Mesendoderm (in vitro differentiated cells): ENCODE results near the gene MRM1.
"Not testable (repeated sequence)": the region's sequence is repeated elsewhere in the genome, so short reads cannot be mapped to it uniquely, and the experiment has no call there.

ENCODE experiments used
- DNase-seq: peaks from one replicate; pipeline ENCODE4 v3.0.0; 2013
- H2AK5ac ChIP-seq: 2 replicates; pipeline ENCODE4 v1.6.1; 2013; ENCODE audit warnings: low read length, inconsistent platforms
- H2BK120ac ChIP-seq: 2 replicates; pipeline ENCODE4 v1.6.1; 2013; ENCODE audit warnings: low read depth, mild to moderate bottlenecking, low read length, moderate library complexity, mixed read lengths
- H2BK15ac ChIP-seq: replicated peaks from 2 replicates; pipeline ENCODE4 v1.6.1; 2013; ENCODE audit warnings: low read depth, mild to moderate bottlenecking, moderate library complexity
- H2BK5ac ChIP-seq: 2 replicates; pipeline ENCODE4 v1.6.1; 2013; ENCODE audit warnings: low read length, inconsistent platforms
- H3K18ac ChIP-seq: 2 replicates; pipeline ENCODE4 v1.6.1; 2013; ENCODE audit warnings: mild to moderate bottlenecking, low read length, mixed read lengths
- H3K23ac ChIP-seq: one replicate; pipeline ENCODE4 v1.6.1; 2013; ENCODE audit warnings: low read length
- H3K27ac ChIP-seq: 2 replicates; pipeline ENCODE4 v1.5.1; 2013; ENCODE audit warnings: low read depth, mild to moderate bottlenecking, inconsistent platforms, low read length, moderate library complexity
- H3K27me3 ChIP-seq: 2 replicates; pipeline ENCODE4 v1.6.1; 2013; ENCODE audit warnings: low read length, control low read depth, mild to moderate bottlenecking, inconsistent platforms; ENCODE audit not compliant: insufficient read depth, poor library complexity
- H3K36me3 ChIP-seq: 2 replicates; pipeline ENCODE4 v1.6.1; 2013; ENCODE audit warnings: low read length, inconsistent platforms; ENCODE audit not compliant: control insufficient read depth, insufficient read depth
- H3K4ac ChIP-seq: one replicate; pipeline ENCODE4 v1.6.1; 2013; ENCODE audit warnings: low read depth, mild to moderate bottlenecking, low read length, moderate library complexity
- H3K4me1 ChIP-seq: 2 replicates; pipeline ENCODE4 v1.6.1; 2013; ENCODE audit warnings: low read depth, low read length, inconsistent platforms; ENCODE audit not compliant: control insufficient read depth
- H3K4me2 ChIP-seq: 2 replicates; pipeline ENCODE4 v1.6.1; 2013; ENCODE audit warnings: low read length
- H3K4me3 ChIP-seq: 2 replicates; pipeline ENCODE4 v1.5.1; 2013; ENCODE audit warnings: mild to moderate bottlenecking, low read length
- H3K56ac ChIP-seq: one replicate; pipeline ENCODE4 v1.6.1; 2013; ENCODE audit warnings: low read length
- H3K79me1 ChIP-seq: 2 replicates; pipeline ENCODE4 v1.6.1; 2013; ENCODE audit warnings: low read length, inconsistent platforms
- H3K79me2 ChIP-seq: 2 replicates; pipeline ENCODE4 v1.6.1; 2013; ENCODE audit warnings: mild to moderate bottlenecking, low read length; ENCODE audit not compliant: control insufficient read depth, insufficient read depth
- H3K9ac ChIP-seq: 2 replicates; pipeline ENCODE4 v1.6.1; 2013; ENCODE audit warnings: low read length, inconsistent platforms
- H4K5ac ChIP-seq: one replicate; pipeline ENCODE4 v1.6.1; 2013; ENCODE audit warnings: low read length
- H4K8ac ChIP-seq: one replicate; pipeline ENCODE4 v1.6.1; 2013; ENCODE audit warnings: low read depth, mild to moderate bottlenecking, control low read depth, low read length, moderate library complexity
- WGBS: extraction: QIAGEN DNeasy Blood & Tissue Kit; methylation state at CpG from one replicate; pipeline ENCODE4 v1.1.7; 2013; ENCODE audit warnings: low lambda C conversion rate, missing lambda C conversion rate; ENCODE audit not compliant: insufficient coverage; ENCODE audit errors: extremely low coverage; 5-methylcytosine and 5-hydroxymethylcytosine counted together

MRM1 gene

DNA sequence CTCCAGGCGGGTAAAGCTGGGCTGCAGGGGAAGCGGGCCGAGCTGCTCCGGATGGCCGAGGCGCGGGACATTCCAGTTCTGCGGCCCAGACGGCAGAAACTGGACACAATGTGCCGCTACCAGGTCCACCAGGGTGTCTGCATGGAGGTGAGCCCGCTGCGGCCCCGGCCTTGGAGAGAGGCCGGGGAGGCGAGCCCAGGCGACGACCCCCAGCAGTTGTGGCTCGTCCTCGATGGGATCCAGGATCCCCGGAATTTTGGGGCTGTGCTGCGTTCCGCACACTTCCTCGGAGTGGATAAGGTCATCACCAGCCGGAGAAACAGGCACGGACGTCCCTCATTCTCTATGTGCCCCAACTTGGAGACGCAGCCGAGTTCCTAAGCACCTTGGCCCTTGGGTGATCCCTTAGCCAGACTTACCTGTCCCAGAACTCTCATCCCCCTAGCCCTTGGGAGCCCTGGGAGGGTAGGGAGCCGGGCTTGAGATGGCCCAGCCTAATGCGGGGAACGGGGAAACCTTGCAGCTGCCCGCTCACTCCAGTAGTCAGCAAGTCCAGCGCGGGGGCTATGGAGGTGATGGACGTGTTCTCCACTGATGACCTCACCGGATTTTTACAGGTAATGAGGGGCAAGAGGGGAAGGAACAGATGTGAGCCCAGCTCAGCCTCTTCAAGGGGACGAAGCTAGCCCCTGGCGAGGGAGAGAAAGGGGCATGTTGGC is 806 bp downstream of the MRM1 start:
- peak overlapping the region; percentile 97 for H3K9ac ChIP-seq
- H2BK120ac ChIP-seq = no peak overlapping the region
- peak overlapping the region; percentile 39 for H3K4ac ChIP-seq
- H3K18ac ChIP-seq = peak overlapping the region; percentile 5
- no peak overlapping the region for H4K5ac ChIP-seq
- peak overlapping the region; percentile 73 for H3K4me2 ChIP-seq
- H3K27ac ChIP-seq = no peak overlapping the region
- H3K23ac ChIP-seq = peak overlapping the region; percentile 98
- peak overlapping the region; percentile 93 for H3K4me3 ChIP-seq
- H2BK5ac ChIP-seq = no peak overlapping the region
- peaks cover 2% of the 10 kb centered on the region for H3K36me3 ChIP-seq
- H2BK15ac ChIP-seq = no peak overlapping the region
- H3K27me3 ChIP-seq = no peaks in the 10 kb centered on the region
- peak overlapping the region; percentile 98 for H3K56ac ChIP-seq
- no CpG with 5 or more reads among the region's 38 CpGs for WGBS
- peaks cover 8% of the 10 kb centered on the region for H3K79me2 ChIP-seq
- peaks cover 18% of the 10 kb centered on the region for H3K79me1 ChIP-seq
- no peak overlapping the region for H4K8ac ChIP-seq
- no peak overlapping the region for H2AK5ac ChIP-seq
- peak; percentile 41 for DNase-seq
- H3K4me1 ChIP-seq = peaks cover 7% of the 10 kb centered on the region

GRCh38 chr17:36602924-36603384 is 1.6 kb downstream of the MRM1 start:
- WGBS = no CpG with 5 or more reads among the region's 5 CpGs
- Histone ChIP-seq H3K4ac (no peak overlapping the region), H3K56ac (peak overlapping the region; percentile 98), H4K8ac (no peak overlapping the region), H3K36me3 (no peaks in the 10 kb centered on the region), H2BK120ac (no peak overlapping the region), H3K4me3 (peak overlapping the region; percentile 93), H2AK5ac (no peak overlapping the region), H2BK15ac (no peak overlapping the region), H3K27me3 (no peaks in the 10 kb centered on the region), H3K27ac (no peak overlapping the region), H3K4me1 (peaks cover 7% of the 10 kb centered on the region), H4K5ac (no peak overlapping the region), H3K18ac (no peak overlapping the region), H3K23ac (no peak overlapping the region), H3K79me1 (peaks cover 19% of the 10 kb centered on the region), H3K79me2 (peaks cover 8% of the 10 kb centered on the region), H2BK5ac (no peak overlapping the region), H3K4me2 (peak overlapping the region; percentile 73), H3K9ac (peak overlapping the region; percentile 97)
- peak; percentile 88 for DNase-seq

DNA sequence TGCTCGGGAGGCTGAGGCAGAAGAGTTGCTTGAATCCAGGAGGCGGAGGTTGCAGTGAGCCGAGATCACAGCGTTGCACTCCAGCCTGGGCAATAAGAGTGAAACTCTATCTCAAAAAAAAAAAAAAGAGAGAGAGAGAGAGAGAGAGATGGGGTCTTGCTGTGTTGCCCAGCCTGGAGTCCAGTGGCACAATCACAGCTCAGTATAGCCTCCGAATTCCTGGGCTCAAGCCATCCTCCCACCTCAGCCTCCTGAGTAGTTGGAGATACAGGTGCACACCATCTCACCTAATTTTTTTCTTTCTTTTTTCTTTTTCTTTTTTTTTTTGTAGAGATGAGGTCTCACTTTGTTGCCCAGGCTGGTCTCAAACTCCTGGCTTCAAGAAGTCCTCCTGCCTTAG is 3.6 kb downstream of the MRM1 start:
- not testable (repeated sequence) for H3K4me1 ChIP-seq, H4K5ac ChIP-seq, H3K4me2 ChIP-seq, H3K27me3 ChIP-seq, H3K4me3 ChIP-seq, H3K56ac ChIP-seq, H2BK120ac ChIP-seq, H2BK5ac ChIP-seq, H3K18ac ChIP-seq, H2BK15ac ChIP-seq, H3K79me2 ChIP-seq, H3K27ac ChIP-seq, H3K4ac ChIP-seq, H2AK5ac ChIP-seq, H3K36me3 ChIP-seq, DNase-seq, H3K9ac ChIP-seq, H3K23ac ChIP-seq, H4K8ac ChIP-seq
- WGBS = no CpG with 5 or more reads among the region's 5 CpGs
- peaks cover 19% of the 10 kb centered on the region for H3K79me1 ChIP-seq

- no peaks in the 10 kb centered on the region for H3K27me3 ChIP-seq
- no peak overlapping the region for H3K4me2 ChIP-seq
- H3K36me3 ChIP-seq = no peaks in the 10 kb centered on the region
- H3K9ac ChIP-seq = no peak overlapping the region
- H2BK120ac ChIP-seq = no peak overlapping the region
- H2BK5ac ChIP-seq = no peak overlapping the region
- WGBS = no CpG with 5 or more reads among the region's 7 CpGs
- H4K5ac ChIP-seq = no peak overlapping the region
- H3K4me3 ChIP-seq = no peak overlapping the region
- H3K4ac ChIP-seq = no peak overlapping the region
- peaks cover 11% of the 10 kb centered on the region for H3K4me1 ChIP-seq
- H3K23ac ChIP-seq = no peak overlapping the region
- H3K56ac ChIP-seq = no peak overlapping the region
- no peak overlapping the region for H4K8ac ChIP-seq
- DNase-seq = no peak
- no peak overlapping the region for H3K18ac ChIP-seq
- no peak overlapping the region for H2BK15ac ChIP-seq
- no peak overlapping the region for H3K27ac ChIP-seq
- H3K79me2 ChIP-seq = peaks cover 5% of the 10 kb centered on the region
- H2AK5ac ChIP-seq = no peak overlapping the region
- H3K79me1 ChIP-seq = peaks cover 14% of the 10 kb centered on the region
These were observed 6.9 kb downstream of the MRM1 start for GRCh38 chr17:36608280-36608679.

- no peak overlapping the region for H2BK120ac ChIP-seq
- no peak overlapping the region for H2BK15ac ChIP-seq
- no peak overlapping the region for H4K5ac ChIP-seq
- no peak overlapping the region for H2BK5ac ChIP-seq
- peaks cover 18% of the 10 kb centered on the region for H3K4me1 ChIP-seq
- H3K18ac ChIP-seq = no peak overlapping the region
- H3K23ac ChIP-seq = no peak overlapping the region
- no peak overlapping the region for H3K4ac ChIP-seq
- H3K36me3 ChIP-seq = no peaks in the 10 kb centered on the region
- H4K8ac ChIP-seq = no peak overlapping the region
- no peak overlapping the region for H3K4me3 ChIP-seq
- H2AK5ac ChIP-seq = no peak overlapping the region
- no peak overlapping the region for H3K56ac ChIP-seq
- H3K9ac ChIP-seq = no peak overlapping the region
- peaks cover 11% of the 10 kb centered on the region for H3K79me1 ChIP-seq
- H3K79me2 ChIP-seq = peaks cover 3% of the 10 kb centered on the region
- no peak overlapping the region for H3K4me2 ChIP-seq
- H3K27me3 ChIP-seq = no peaks in the 10 kb centered on the region
- WGBS = no CpG with 5 or more reads among the region's 24 CpGs
- H3K27ac ChIP-seq = no peak overlapping the region
- DNase-seq = peak; percentile 78
These were observed 7.6 kb downstream of the MRM1 start for GRCh38 chr17:36608794-36609497.
